Fibroblast of skin of right biceps (primary cell): ENCODE results near the gene INTS6.
A peak's percentile ranks its signal among the peaks of the same experiment; 100 is the strongest.

Experiments
- DNase-seq: peaks from one replicate; pipeline ENCODE4 v3.0.0-alpha.2; 2013

The INTS6 gene

GRCh38 chr13:51341232-51341631 lies 111.6 kb downstream of the INTS6 start:
- no peak for DNase-seq

- DNase-seq, result peak; percentile 24
Observed at GRCh38 chr13:51339952-51340732, 112.7 kb downstream of the INTS6 start.

DNA sequence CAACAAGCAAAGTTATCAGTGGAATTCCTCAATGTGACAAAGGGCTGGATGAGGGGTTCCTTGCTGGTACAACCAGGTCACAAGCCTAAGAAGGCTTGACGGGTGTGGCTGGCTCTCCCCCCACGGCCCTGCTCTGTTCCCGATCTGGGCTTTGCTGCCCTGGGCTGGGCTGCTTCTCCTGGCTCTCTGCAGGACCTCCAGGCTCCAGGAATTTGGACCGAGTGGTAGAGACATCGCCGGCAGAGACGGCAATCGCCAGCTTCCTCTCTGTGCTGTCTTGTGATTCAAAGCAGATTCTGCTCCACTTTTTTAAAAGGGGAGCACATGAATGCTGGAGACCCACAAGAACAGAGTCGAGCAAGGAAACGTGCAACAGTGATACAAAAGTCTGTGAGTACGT lies 113.5 kb downstream of the INTS6 start, which contains the start of gene SERPINE3:
Gene SERPINE3, plus strand, starts transcription at position 338 of the 400 bp plus-strand sequence. CDS start 1,401 bp downstream, outside the sequence.
- DNase-seq, result no peak

DNA sequence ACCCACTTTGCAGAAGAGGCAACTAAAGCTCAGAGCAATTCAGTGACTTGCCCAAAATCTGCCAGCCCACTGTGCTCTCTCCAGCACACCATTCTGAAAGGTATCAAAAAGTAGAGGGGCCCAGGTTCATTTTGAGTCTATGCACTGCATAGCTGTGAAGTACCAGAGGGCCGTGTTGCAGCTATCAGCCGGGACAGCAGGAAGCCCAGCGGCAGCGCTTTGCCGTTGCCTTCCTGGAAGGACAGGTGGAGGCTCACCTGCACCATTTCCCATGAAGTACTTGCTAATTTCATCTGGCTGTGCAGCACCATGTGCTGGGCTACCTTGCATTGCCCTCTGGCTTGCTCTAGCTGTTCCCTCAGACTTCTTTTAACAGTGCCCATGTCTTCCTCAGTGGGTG lies 116.1 kb downstream of the INTS6 start:
- no peak for DNase-seq

DNA sequence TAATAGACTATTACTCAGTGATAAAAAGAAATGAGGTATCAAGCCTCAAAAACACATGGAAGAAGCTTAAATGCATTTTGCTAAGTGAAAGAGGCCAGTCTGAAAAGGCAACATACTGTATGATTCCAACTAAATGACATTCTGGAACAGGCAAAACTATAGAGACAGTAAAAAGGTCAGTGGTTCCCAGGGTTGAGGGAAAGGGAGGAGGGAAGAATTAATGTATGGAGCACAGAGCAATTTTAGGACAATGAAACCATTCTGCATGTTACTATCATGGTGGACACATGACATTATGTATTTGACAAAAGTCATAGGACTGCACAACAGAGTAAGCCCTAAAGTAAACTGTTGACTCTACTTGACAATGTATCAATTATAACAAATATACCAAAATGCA lies 119.0 kb downstream of the INTS6 start:
- no peak for DNase-seq

DNA sequence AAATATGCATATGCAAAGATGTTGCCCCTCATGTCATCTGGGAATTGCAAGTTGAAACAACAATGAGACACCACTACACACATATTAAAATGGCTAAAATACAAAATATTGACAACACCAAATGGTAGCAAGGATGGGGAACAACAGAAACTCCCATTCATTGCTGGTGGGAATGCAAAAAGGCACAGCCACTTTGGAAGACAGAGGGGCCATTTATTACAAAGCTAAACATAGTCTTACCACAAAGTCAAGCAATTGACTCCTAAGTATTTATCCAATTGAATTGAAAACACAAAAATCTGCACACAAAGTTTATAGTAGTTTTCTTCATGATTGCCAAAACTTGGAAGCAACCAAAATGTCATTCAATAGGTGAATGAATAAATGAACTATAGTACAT lies 119.4 kb downstream of the INTS6 start:
- no peak for DNase-seq

DNA sequence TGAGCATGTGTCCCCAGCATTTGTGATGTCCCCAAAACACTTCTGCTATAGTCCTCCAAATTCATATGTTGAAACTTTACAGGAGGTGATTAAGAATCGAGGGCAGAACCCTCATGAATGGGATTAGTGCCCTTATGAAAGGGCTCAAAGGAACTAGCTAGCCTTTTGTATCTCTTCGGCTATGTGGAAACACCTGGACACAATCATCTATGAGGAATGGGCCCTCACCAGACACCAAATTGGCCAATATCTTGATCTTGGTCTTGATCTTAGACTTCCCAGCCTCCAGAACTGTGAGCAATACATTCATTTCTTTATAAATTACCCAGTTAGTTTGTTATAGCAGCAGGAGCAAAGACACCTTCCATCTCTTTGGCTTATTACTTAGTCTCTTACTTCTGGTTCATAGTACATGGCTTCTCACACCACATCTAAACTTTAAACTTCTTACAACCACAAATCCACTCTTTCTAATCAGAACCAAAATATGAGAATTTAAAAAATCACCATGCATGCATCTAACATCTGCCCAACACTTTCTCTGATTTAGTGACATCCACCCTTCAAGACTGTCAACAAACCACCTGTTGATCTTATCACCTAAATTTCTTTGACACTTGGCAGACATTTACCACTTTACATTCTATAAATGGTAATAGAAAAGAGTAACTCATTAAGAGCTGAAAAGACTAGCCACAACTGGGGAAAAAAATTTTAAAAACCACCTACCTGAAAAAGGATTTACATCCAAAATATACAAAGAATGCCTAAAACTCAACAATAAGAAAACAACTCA lies 120.1 kb downstream of the INTS6 start:
- no peak for DNase-seq

GRCh38 chr13:51331354-51331861 lies 121.4 kb downstream of the INTS6 start:
- no peak for DNase-seq

DNA sequence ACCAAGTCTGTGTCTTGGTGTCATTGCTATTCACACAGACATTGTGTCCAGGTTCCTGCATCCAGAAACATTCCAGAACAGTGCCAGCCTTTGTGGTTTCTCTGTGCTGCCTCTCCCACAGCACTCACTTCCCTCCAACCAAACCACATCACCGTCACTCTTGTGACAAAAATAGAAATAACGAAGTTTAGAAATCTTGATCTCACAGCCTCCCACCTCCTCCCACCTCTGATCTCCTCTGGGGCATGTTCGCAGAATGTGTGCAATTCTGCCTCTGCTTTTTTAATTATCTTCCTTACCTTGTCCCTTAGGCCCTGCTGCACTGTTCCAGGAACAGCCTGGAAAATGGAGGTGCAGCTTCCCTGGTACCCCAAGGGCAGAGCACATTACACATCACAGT lies 122.0 kb downstream of the INTS6 start:
- DNase-seq, result peak; percentile 43

DNA sequence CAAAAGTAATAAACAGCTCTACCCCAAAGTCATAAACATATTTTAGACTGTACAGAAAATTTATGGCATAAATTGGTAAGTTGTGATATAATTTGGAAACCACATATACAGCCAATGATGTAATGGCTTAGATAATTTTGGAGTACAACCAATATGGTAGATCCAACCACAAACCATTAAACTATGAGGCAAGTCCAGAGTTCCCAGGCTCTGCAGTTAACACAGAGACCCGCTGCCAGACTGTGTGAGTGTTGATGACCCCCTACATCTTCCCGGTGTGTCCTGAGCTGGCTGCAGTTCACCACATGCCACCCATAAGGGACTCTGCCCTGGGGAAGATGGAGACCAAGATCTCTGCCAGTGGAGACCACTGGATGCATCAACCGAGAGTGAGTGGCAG lies 123.2 kb downstream of the INTS6 start:
- DNase-seq, result no peak

- DNase-seq, result no peak
Observed at GRCh38 chr13:51328488-51328887, 124.3 kb downstream of the INTS6 start.

DNA sequence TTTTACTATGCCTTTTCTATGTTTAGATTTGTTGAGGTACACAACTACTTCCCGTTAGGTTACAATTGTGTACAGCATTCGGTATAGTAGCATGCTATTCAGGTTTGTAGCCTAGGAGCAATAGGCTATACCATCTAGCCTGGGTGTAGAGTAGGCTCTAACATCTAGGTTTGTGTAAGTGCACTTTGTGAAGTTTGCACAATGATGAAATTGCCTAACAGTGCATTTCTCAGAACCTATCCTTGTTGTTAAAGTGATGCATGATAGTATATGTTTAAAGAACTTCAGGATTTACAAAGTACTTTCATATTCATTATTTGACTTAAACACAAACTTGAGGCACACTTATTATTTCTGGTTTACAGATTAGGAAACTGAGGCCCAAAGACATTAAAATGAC lies 124.9 kb downstream of the INTS6 start:
- no peak for DNase-seq

GRCh38 chr13:51326777-51327176 lies 126.1 kb downstream of the INTS6 start:
- DNase-seq, result peak; percentile 15

GRCh38 chr13:51325837-51326236 lies 127.0 kb downstream of the INTS6 start:
- DNase-seq, result no peak

GRCh38 chr13:51324714-51325420 lies 128.0 kb downstream of the INTS6 start:
- DNase-seq, result no peak

GRCh38 chr13:51323824-51324511 lies 128.9 kb downstream of the INTS6 start:
- DNase-seq, result no peak

DNA sequence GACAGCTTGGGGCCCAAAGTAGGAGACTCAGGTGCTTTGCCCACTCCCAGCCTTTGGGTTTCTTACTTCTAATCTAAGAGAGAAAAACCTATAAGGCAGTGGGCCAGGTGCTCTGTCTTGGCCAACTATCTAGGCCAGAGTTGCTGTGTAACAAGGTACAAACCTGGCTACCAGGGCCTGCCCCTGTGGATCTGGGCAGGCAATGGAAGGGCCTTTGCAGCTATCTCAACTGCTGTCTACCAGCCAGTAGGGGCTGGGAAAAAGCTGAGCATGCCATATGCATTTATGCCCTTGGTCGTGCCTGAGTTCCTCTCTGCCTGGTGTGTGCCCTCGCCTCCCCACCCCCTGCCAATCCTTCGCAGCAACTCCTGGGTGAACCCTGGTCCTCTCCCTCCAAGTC lies 130.0 kb downstream of the INTS6 start:
- no peak for DNase-seq

DNA sequence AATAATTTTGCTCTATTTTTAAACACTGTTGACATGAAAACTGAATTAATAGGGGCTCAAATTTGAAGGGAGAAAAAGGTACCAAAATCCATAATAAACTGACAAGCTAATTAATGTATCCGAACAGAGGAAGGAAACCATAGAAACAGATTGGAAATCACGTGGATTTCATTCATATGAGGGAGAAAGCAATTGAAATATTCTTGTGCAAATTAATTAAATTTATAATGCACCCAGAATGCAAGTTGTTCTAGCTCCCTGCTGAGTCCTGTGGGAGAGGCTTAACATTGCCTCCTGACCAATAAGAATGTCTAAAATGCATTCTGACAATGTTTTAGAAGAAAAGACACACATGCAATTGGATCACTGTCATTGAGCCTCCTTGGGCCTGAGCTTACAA lies 131.0 kb downstream of the INTS6 start:
- no peak for DNase-seq

GRCh38 chr13:51318876-51319275 lies 134.0 kb downstream of the INTS6 start:
- DNase-seq, result no peak

DNA sequence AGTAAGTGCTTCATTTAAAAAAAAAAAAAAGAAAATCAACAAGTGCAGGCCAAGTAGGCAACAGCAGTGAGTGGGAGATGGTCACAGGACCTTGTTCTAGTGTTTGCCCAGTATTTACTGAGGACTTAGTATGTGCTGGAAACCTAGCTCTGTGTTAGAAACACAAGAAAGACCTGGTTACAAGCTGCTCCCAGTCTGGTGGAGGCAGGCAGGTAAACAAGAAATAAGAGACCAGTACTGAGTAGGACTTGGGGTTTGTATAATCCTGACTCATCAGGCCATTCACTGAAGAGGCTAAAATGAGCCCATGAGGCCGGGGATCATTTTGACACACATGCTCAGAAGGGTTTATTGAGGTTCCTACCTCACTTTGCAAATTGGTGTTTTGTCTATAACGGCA lies 134.8 kb downstream of the INTS6 start:
- no peak for DNase-seq

- peak; percentile 67 for DNase-seq
Observed at GRCh38 chr13:51317262-51317661, 135.6 kb downstream of the INTS6 start.

DNA sequence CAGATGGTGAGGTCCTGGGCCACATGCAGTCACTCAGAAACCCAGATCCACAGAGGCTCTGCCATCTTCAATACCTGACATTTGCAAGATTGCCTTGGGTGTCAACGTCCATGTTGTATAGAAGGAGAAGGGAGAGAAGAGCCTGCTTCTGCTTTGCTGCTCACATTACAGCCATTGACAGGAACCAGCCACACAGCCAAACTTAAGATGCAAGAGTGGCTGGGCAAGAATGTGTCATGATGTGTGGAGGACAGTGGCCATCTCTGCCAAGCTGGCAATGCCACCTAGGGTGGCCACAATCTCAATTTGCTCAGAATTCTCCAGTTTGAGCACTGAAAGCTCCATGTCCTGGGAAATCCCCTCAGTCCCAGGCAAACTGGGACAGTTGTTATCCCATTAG lies 139.2 kb downstream of the INTS6 start:
- DNase-seq, result no peak
